A673 (cell line): ENCODE results near the gene SPPL3. TPM values are rescaled to one million over a fixed set of nuclear protein-coding genes. Genes with fewer than 3 reads are reported as not detected.

Experiments
- BruUV-seq: library from RNA; stranded (reverse); fragments of 400-500 nt; replicated peaks from 2 replicates; lab custom pipeline; 2021; lab: Mats Ljungman, UMichigan
- CTCF ChIA-PET: fragments of 300-600 bp; sonication (Branson Sonifier 250); formaldehyde crosslinking; loops from one replicate; lab custom pipeline; 2022; ENCODE audit warnings: antibody characterized with exemption; lab: Charles Lee
- POLR2A ChIA-PET: fragments of 300-600 bp; sonication (Branson Sonifier 250); formaldehyde crosslinking; loops from one replicate; lab custom pipeline; 2022; ENCODE audit warnings: antibody characterized with exemption; ENCODE audit not compliant: low non-redundant PET; lab: Charles Lee
- DNase-seq: peaks from one replicate; pipeline ENCODE4 v3.0.0-alpha.2; 2015; ENCODE audit warnings: low spot score
- H3K27ac ChIP-seq: fragments of 200-600 bp; sonication (generic); 2 replicates; pipeline ENCODE4 v1.5.1; 2016; ENCODE audit warnings: mixed run types, low read depth, mild to moderate bottlenecking, mixed read lengths, antibody characterized with exemption, low read length; ENCODE audit not compliant: poor library complexity, severe bottlenecking
- H3K27me3 ChIP-seq: fragments of 200-600 bp; sonication (generic); replicated peaks from 2 replicates; pipeline ENCODE4 v1.6.1; 2017; ENCODE audit warnings: mixed run types, low read depth, mild to moderate bottlenecking, mixed read lengths, antibody characterized with exemption, low read length; ENCODE audit not compliant: insufficient read depth, poor library complexity
- H3K36me3 ChIP-seq: fragments of 200-600 bp; sonication (generic); 2 replicates; pipeline ENCODE4 v1.6.1; 2016; ENCODE audit warnings: mixed run types, mild to moderate bottlenecking, mixed read lengths, antibody characterized with exemption, low read length; ENCODE audit not compliant: insufficient read depth, poor library complexity, severe bottlenecking
- H3K4me1 ChIP-seq: fragments of 200-600 bp; sonication (generic); 2 replicates; pipeline ENCODE4 v1.6.1; 2017; ENCODE audit warnings: mixed run types, mild to moderate bottlenecking, mixed read lengths, antibody characterized with exemption, low read length; ENCODE audit not compliant: insufficient read depth, poor library complexity, severe bottlenecking
- H3K4me3 ChIP-seq: fragments of 200-600 bp; sonication (generic); 2 replicates; pipeline ENCODE4 v1.5.1; 2016; ENCODE audit warnings: low read depth, mixed run types, mild to moderate bottlenecking, mixed read lengths, low read length; ENCODE audit not compliant: poor library complexity, severe bottlenecking
- H3K9me3 ChIP-seq: fragments of 200-600 bp; sonication (generic); 2 replicates; pipeline ENCODE4 v1.6.1; 2016; ENCODE audit warnings: mixed run types, low read depth, mild to moderate bottlenecking, mixed read lengths, antibody characterized with exemption, low read length; ENCODE audit not compliant: poor library complexity, severe bottlenecking
- EZH2 ChIP-seq: fragments of 200-600 bp; sonication (generic); IDR thresholded peaks from 2 replicates; pipeline ENCODE4 v1.6.1; 2017; ENCODE audit warnings: borderline replicate concordance, low read depth, mild to moderate bottlenecking, mixed read lengths, antibody characterized with exemption, low read length; ENCODE audit not compliant: poor library complexity, severe bottlenecking
- intact Hi-C: fragments of 100-400 bp; cut with micrococcal nuclease; formaldehyde crosslinking; loops from one replicate; pipeline ENCODE4 v1.10.0; 2022; ENCODE audit not compliant: unreplicated experiment
- total RNA-seq: library from RNA; stranded (reverse); gene quantifications from 2 replicates; pipeline ENCODE4 v1.2.3, GENCODE V29; 2021
- TF ChIP-seq, protein P1 (sequence below): fragments of 300-800, 200-600 bp; sonication (generic); conservative IDR thresholded peaks from 2 replicates; pipeline ENCODE4 v1.5.1; 2017; ENCODE audit warnings: low read depth, mild to moderate bottlenecking, antibody characterized with exemption, low read length, moderate library complexity, mixed read lengths

Gene SPPL3
- total RNA-seq, 1 experiment from 2014 or later = 46.9 TPM

DNA sequence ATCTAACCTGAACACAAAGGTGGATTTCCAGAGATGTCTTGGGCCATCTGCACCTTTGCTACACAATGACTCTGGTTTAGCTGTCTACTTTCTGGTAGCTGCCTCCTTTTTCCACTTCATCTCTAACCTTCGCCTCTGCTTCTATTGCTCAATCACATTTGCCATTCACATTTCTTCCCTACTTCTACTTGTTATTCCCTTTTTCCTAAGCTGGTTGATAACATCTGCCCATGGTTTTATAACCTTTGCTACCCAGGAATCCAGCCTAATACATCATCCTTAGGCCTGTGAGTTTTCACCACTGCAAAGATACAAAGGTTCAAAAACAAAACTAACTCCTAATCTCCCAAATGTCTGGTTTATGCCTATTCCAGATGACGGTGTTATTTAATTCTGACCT is 13.2 kb downstream of the SPPL3 start:
- H3K27ac ChIP-seq = no peak overlapping the region
- no peaks in the 10 kb centered on the region for H3K9me3 ChIP-seq
- no peaks in the 10 kb centered on the region for H3K4me1 ChIP-seq
- intact Hi-C loops = no loop called here
- TF ChIP-seq, protein P1, sequence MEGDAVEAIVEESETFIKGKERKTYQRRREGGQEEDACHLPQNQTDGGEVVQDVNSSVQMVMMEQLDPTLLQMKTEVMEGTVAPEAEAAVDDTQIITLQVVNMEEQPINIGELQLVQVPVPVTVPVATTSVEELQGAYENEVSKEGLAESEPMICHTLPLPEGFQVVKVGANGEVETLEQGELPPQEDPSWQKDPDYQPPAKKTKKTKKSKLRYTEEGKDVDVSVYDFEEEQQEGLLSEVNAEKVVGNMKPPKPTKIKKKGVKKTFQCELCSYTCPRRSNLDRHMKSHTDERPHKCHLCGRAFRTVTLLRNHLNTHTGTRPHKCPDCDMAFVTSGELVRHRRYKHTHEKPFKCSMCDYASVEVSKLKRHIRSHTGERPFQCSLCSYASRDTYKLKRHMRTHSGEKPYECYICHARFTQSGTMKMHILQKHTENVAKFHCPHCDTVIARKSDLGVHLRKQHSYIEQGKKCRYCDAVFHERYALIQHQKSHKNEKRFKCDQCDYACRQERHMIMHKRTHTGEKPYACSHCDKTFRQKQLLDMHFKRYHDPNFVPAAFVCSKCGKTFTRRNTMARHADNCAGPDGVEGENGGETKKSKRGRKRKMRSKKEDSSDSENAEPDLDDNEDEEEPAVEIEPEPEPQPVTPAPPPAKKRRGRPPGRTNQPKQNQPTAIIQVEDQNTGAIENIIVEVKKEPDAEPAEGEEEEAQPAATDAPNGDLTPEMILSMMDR = no peak
- TF ChIP-seq EZH2 = no peak
- no peak overlapping the region for H3K4me3 ChIP-seq
- no peak for DNase-seq
- no TSS peak for BruUV-seq
- ChIA-PET POLR2A (no interaction called here), CTCF (no interaction called here)
- H3K27me3 ChIP-seq = no peaks in the 10 kb centered on the region
- H3K36me3 ChIP-seq = no peaks in the 10 kb centered on the region

DNA sequence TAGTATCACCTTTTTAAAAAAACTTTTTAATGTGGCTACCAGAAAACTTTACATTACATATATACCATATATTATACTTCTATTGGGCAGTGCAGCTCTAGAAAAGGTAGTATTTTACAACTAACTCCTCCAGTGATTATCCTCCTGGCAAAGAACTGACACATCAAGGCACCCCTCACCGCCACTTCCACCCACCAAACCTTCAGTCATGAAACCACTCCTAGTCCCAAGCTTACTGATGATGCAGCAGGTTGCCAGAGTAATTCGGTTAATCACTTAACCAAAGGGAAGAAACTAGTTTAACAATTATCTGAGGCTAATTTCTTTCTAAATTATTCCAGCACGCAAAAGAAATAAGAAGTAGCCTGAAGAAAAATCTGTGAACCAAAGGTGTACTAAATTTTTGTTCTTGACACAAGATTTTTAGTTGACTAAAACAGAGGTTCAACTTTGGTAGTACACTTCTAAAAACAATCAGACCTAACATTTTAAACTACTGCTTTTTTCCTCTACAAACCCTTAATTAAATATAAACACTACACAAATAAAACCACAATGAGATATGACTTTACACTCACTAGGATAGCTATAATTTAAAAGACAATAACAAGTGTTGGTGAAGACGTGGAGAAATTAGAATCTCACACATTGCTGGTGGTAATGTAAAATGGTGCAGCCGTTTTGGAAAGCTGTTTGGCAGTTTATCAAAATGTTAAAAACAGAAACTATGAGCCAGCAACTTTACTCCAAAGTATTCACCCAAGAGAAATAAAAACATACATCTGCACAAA is 16.7 kb downstream of the SPPL3 start:
- Histone ChIP-seq H3K9me3 (no peaks in the 10 kb centered on the region), H3K4me3 (no peak overlapping the region), H3K36me3 (no peaks in the 10 kb centered on the region), H3K4me1 (no peaks in the 10 kb centered on the region), H3K27me3 (no peaks in the 10 kb centered on the region), H3K27ac (no peak overlapping the region)
- no peak for DNase-seq
- ChIA-PET POLR2A (interaction anchor here (0.6 kb wide), 1 partner anchor 50 kb away, joined by 5 read pairs; no protein-coding TSS in a partner anchor), CTCF (no interaction called here)
- BruUV-seq = no TSS peak
- no peak for TF ChIP-seq EZH2
- TF ChIP-seq, protein P1 = no peak
- intact Hi-C loops = no loop called here

DNA sequence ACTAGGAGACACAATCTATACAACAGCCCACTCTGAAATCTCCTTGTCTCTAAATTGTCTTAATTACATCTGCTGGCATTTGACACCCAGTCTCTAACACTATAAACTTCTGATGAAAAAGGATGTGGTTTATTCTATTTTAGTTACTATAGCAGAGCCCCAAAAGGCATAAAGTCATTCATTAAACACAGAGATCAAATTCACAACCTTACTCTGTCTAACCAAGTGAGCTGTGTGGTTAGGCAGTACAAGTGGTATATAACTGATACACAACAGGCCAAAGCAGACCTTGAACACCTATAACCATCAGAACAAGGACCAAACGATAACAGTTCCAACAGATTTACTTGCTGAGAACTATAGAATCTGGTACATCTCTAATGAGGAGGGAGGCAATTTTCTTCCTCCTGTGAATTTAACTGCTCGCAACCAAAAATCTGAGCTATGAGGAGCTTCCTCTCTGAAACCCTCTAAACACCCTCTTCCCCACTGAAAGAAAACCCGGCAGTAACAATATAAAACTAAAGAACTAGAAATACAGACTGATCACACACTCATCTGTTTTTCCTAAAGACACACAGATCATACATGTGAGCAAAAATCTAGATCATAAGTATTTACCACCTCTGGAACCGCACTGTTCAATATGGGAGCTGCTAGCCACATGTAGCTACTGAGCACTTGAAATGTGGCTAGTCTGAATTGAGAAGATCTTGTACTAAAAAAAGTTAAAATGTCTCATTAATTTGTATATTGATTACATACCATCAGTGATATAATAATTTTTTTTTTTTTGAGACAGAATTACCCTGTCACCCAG is 17.7 kb downstream of the SPPL3 start:
- POLR2A ChIA-PET = no interaction called here
- Histone ChIP-seq H3K36me3 (no peaks in the 10 kb centered on the region), H3K9me3 (no peaks in the 10 kb centered on the region), H3K4me1 (no peaks in the 10 kb centered on the region), H3K4me3 (no peak overlapping the region), H3K27ac (no peak overlapping the region), H3K27me3 (no peaks in the 10 kb centered on the region)
- no TSS peak for BruUV-seq
- DNase-seq = no peak
- CTCF ChIA-PET = no interaction called here
- TF ChIP-seq, protein P1 = no peak
- TF ChIP-seq EZH2 = no peak
- intact Hi-C loops = no loop called here
